GM18508 (cell line): ENCODE data around the gene SYNM.

Experiments used
- ATAC-seq: cut with Tn5 transposase; IDR thresholded peaks from one replicate; pipeline ENCODE4 v1.9.1; 2021; ENCODE audit warnings: moderate number of reproducible peaks; ENCODE audit not compliant: insufficient read depth, unreplicated experiment

Gene SYNM

DNA sequence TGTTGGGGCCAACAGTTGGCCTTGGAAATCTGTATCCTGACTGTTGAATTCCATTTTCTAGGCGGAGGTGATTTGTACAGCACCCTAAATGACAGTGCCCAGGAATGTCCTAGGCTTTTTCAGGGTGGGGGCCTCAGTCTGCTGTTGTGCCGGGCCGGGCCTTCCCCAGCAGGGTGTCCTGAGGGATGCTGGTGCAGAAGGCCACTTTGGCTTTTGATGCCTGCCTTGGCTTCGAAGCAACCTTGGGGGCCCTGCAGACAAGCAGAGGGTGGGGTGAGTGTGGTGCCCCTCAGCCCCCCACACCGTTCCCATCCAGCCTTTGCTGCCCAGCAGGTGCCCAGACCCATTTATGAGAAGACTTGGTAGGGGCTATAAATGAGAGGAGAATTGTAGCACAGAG lies 33.0 kb downstream of the SYNM start:
- no peak for ATAC-seq

DNA sequence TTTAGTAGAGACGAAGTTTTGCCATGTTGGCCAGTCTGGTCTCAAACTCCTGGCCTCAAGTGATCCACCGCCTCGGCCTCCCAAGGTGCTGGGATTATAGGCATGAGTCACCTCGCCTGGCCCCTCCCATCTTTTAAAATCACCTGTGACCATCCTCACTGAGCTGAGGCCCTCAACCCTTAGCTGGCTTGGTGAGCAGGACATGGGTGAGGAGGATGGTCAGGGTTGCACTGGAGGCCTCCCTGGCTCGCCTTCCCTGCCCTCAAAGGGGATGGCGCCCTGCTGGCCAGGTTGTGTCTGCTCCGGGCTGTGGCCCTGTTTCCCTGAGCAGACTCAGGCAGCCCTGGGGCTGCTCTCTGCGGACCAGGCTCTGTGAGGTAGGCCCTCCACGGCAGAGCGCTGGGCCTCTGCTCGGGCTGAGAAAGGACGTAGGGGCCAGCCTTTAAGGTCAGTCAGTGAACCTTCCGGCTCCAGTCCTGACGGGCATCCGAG lies 33.7 kb downstream of the SYNM start:
- ATAC-seq = no peak

- no peak for ATAC-seq
Measured at GRCh38 chr15:99139276-99139675, 34.4 kb downstream of the SYNM start.

DNA sequence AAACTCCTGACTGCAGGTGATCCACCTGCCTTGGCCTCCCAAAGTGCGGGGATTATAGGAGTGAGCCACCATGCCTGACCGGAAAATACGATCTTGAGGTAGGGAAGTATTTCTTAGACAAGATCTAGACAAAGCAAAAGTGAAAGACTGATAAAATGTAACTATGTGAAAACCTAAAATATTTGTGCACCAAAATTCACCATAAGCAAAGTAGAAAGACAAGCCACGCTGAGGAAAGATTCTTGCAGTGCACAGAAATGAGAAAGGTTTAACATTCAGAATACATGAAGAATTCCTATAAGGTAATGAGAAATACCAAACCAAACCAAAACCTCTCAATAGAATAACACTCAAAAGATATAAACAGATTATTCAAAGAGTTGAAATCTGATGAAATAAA lies 35.7 kb downstream of the SYNM start:
- ATAC-seq = no peak

DNA sequence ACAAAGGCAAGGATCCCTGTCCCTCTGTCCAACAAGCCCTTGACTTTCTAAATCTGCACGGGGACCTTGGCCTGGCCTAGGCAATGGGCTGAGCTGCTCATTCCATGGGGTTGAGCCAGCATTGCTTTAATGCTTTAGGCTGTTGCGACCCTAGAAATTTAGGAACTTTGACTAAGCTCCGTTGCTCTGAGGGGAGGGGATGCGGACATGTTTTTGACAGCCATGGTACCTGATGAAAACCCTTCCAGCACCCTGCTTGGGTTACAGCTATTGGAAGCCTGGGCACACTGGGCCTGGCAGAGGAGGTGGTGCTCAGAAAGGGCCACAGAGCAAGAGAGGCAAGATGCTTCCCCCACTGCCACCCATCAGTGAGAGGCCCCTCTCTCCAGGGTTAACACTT lies 37.1 kb downstream of the SYNM start:
- no peak for ATAC-seq

DNA sequence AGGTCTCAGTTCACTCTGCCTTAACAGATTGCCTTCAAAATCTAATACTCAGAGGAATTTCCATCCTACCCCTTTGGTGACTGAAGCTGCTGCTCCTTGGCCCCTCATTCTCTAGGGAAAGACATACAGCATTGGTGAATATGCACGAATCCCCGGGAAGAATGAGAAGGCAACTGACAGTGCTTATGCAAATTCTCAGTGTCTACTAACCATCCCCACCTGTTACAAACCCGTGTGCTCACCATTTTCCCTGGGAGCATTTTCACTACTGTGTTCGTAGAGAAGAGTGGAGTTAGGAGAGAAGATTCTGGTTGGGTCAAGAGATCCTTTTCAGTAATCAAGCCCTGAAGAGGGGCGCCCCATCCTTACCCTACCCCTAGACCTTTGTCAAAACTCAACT lies 37.7 kb downstream of the SYNM start:
- no peak for ATAC-seq

DNA sequence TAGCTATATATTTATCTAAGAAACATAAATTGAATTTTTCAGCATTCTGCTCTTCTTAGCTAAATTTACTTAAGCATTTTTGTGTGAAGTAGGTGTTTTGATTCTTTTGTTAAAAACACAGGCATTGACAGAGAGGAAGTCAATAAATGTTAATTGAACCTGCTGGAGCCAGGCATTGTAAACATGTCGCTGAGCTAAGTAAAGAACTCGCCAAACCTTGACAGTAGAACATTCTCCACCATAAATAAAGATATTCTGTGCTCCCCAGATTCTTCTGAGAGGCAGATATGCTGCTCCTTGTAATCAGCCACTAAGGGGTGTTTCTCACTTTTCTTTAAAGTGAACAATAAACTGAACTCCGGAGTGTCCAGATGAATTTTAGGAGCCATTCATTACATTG lies 38.4 kb downstream of the SYNM start:
- no peak for ATAC-seq

DNA sequence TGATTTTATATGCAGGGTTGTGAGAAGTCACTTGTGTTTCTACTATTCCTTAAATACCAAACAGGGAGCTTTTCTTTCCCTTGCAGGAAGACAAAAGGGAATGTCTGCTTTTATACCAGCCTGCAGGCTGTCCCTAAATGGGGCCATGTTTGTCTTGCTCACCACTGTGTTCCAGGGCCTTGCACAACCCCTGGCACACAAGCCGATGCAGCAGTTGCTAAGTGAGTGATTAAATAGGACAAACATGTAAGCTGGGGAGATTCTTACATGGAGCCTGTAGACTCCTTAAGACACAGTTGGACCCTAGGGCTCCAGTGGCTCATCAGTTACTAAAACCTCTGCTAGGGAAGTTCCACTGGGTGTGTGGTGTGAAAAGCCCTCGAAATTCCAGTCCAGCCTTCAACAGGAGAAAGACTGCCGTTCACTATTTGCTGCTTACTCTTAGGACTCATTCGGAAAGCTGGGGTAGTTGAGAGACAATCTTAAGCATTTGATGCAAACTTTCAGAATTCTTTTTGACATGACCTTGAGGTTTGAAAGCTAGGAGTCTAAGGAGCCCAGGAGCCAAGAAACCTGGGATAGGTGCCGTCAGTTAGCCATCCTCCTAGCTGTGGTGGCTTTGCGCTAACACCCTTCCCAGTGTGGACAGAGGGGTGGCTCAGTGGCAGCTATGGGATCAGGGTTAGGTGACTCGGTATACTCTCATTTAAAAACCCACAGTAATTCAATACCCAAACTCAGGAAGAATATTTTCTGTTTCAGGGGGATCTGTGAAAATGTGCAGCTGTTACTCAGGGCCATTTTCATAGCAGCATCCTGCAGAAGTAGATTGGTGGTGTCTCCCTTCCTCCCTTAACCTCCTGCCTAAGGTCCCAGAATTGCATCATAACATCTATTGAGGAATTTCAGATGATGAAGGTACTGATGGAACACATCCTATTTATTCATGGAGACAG lies 39.1 kb downstream of the SYNM start:
- no peak for ATAC-seq

GRCh38 chr15:99145005-99145404 lies 40.1 kb downstream of the SYNM start:
- no peak for ATAC-seq

- ATAC-seq = no peak
Measured at GRCh38 chr15:99145778-99146177, 40.9 kb downstream of the SYNM start.

DNA sequence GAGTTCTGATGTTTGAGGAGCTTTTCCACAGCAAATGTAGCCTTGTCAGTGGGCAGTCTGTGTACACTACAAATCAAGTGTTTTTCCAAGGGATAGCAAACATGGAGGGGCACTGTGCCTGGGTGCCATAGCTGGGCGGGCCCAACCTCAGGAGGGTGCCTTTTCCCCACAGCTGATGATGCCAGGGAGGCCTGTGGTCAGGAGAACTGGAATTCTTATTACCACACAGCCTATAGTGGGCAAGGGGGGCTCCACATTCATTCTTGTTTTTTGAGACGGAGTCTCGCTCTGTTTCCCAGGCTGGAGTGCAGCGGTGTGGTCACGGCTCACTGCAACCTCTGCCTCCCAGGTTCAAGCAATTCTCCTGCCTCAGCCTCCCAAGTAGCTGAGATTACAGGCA lies 41.8 kb downstream of the SYNM start:
- no peak for ATAC-seq

DNA sequence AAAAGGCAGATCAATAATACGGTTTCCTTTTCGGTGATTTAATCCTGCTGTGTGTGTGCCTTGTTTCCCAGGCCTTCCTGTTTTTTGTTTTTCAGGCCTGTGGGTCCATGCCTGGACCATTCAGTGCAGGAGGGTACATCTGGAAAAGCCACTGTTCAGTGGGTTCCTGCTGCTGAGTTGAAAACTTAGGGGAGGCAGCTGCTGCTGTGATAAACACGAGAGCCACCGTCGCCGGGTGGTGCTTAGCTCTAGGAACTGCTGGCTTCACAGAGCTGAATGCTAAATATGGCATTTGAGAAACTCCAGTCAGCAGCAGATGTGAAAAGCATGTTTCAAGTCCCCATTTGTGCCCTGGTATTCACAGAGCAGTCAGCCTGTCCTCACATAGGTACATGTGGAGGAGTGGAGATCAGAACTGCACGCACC lies 44.0 kb downstream of the SYNM start:
- no peak for ATAC-seq

GRCh38 chr15:99149366-99149765 lies 44.5 kb downstream of the SYNM start:
- ATAC-seq = no peak

- ATAC-seq = no peak
Measured at GRCh38 chr15:99151156-99151555, 46.3 kb downstream of the SYNM start.

GRCh38 chr15:99153026-99153535 lies 48.2 kb downstream of the SYNM start:
- no peak for ATAC-seq

- no peak for ATAC-seq
Measured at GRCh38 chr15:99154271-99154670, 49.4 kb downstream of the SYNM start.

DNA sequence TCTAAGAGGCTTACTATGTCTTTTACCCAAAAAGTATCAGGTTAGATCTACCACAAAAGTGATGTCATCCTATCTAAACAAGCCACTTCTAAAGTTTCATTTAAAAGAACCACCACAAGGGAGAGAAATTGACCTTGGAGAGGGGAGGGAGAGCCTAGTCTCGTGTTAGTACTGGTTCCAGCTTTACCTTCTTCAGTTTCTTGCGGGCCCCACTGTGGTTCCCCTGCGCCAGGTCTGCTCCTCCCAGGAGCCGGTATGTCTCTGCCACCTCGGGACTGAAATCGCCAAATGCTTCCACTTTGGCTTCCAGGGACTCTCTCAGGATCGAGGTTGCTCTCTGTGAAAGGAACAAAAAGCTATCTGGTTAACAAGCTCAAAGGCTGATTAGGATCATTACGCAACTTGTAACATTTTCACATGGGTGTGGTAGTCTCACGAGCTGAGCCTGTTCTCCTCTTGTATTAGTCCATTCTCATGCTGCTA lies 51.1 kb downstream of the SYNM start:
- no peak for ATAC-seq

- no peak for ATAC-seq
Measured at GRCh38 chr15:99157456-99157855, 52.6 kb downstream of the SYNM start.

DNA sequence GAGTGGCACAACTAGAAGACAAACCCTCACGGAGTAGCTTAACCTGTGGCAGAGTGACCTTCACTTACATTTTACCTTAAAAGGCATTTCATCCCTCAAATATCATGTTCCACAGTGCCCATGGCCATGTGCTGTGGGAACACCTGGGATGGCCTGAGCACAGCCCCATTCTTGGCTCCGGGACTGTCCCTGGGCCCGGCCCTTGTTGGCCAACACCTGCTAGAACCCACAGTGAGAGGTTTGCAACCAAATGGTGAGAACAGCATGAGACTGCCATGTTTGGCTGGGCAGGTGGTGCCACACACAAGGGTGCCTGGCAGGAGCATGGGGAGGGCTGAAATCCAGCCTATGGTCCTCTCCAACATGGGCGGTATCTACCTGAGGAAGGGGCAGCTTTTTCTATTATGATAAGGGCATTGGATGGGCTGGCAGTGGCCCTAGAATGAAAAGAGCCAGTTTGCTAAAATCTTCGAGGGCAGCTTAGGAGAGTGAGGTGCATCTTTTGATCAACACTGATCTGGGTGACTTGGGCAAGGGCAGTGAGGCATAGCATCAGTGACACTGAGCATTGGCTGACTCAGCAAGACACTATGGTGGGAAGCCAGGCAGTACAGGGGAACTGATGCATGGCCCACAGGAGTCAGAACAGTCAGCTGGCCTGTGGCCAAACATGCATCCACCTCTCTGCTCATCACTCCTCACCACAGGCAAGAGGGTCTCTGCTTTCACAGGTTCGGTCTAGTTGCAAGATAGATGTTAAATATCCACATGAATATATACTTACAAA lies 53.9 kb downstream of the SYNM start:
- ATAC-seq = no peak

GRCh38 chr15:99163271-99164062 lies 58.6 kb downstream of the SYNM start:
- no peak for ATAC-seq
